Cardiac fibroblast (primary cell): ENCODE results near the gene ANO8.

Experiments used
- DNase-seq, 2 donors: peaks; one replicate each; pipeline versions ENCODE4 v3.0.0 to v3.0.0-alpha.2; 2010; ENCODE audit warnings: low read depth in 2 of 2
- H3K4me3 ChIP-seq, 2 donors: replicated peaks in 1 of 2; 1 replicate in 1 of 2; 2 replicates in 1 of 2; pipeline ENCODE4 v1.5.1; 2011; ENCODE audit warnings: low read depth in 2 of 2, low read length in 2 of 2, mild to moderate bottlenecking in 2 of 2, moderate library complexity in 1 of 2
- CTCF ChIP-seq: IDR thresholded peaks from one replicate; pipeline ENCODE4 v1.5.1; 2011; ENCODE audit warnings: low read depth, mild to moderate bottlenecking, low read length, inconsistent platforms

The ANO8 gene

GRCh38 chr19:17311455-17312188 is 23.0 kb downstream of the ANO8 start:
- peak in 1 of 2 donors; percentile 91 for DNase-seq
- H3K4me3 ChIP-seq, result peak overlapping the region in 1 of 2 donors; percentile 8
- no peak for TF ChIP-seq CTCF

- H3K4me3 ChIP-seq, result peak overlapping the region; percentile 95 to 97
- TF ChIP-seq CTCF, result no peak
- DNase-seq, result no peak
Observed at GRCh38 chr19:17309965-17310461, 24.6 kb downstream of the ANO8 start.

GRCh38 chr19:17309198-17309964 is 25.3 kb downstream of the ANO8 start, which contains the start of gene DDA1:
DDA1 (plus strand) TSS chr19:17309563; CDS start chr19:17309655, 92 bp downstream.
- TF ChIP-seq CTCF, result no peak
- peak; percentile 100 for DNase-seq
- H3K4me3 ChIP-seq, result peak within 1 kb of the TSS; percentile 95 to 97

GRCh38 chr19:17307876-17308377 is 26.7 kb downstream of the ANO8 start:
- no peak for TF ChIP-seq CTCF
- H3K4me3 ChIP-seq, result no peak overlapping the region
- no peak for DNase-seq

GRCh38 chr19:17306285-17306714 is 28.4 kb downstream of the ANO8 start:
- peak overlapping the region; percentile 77 to 81 for H3K4me3 ChIP-seq
- no peak for TF ChIP-seq CTCF
- DNase-seq, result no peak

- TF ChIP-seq CTCF, result peak; percentile 81
- peak within 1 kb of the TSS; percentile 77 to 81 for H3K4me3 ChIP-seq
- DNase-seq, result peak; percentile 99
Observed at GRCh38 chr19:17305517-17306284, 29.0 kb downstream of the ANO8 start, which contains the start of gene MRPL34. MRPL34 (plus strand) TSS chr19:17305872; CDS start chr19:17305893, 21 bp downstream.
